GM23338 (cell line): ENCODE data around the gene BHLHE41. TPM values are rescaled to one million over a fixed set of nuclear protein-coding genes. Genes with fewer than 3 reads are reported as not detected.
A peak's percentile ranks its signal among the peaks of the same experiment; 100 is the strongest.

Experiments used
- ATAC-seq: fragments of 200-7000 bp; cut with Tn5 transposase; 3 replicates; pipeline ENCODE4 v1.9.1; 2020
- DNase-seq: peaks from one replicate; pipeline ENCODE4 v3.0.0-alpha.2; 2015; ENCODE audit warnings: low spot score
- H2AFZ ChIP-seq: fragments of 200-600 bp; sonication (generic); 2 replicates; pipeline ENCODE4 v1.8.0; 2016; ENCODE audit warnings: antibody characterized with exemption, mild to moderate bottlenecking, moderate library complexity
- H3F3A ChIP-seq: fragments of 200-600 bp; sonication (generic); replicated peaks from 2 replicates; pipeline ENCODE4 v1.8.0; 2017; ENCODE audit warnings: antibody characterized with exemption, mixed run types, low read depth
- H3K27ac ChIP-seq: fragments of 200-600 bp; sonication (generic); 2 replicates; pipeline ENCODE4 v1.6.1; 2016; ENCODE audit warnings: low read depth
- H3K27me3 ChIP-seq: fragments of 200-600 bp; sonication (generic); 2 replicates; pipeline ENCODE4 v1.8.0; 2016; ENCODE audit warnings: mild to moderate bottlenecking, mixed run types, moderate library complexity; ENCODE audit not compliant: insufficient read depth
- H3K36me3 ChIP-seq: fragments of 200-600 bp; sonication (generic); 2 replicates; pipeline ENCODE4 v1.8.0; 2016; ENCODE audit warnings: mild to moderate bottlenecking; ENCODE audit not compliant: insufficient read depth
- H3K4me1 ChIP-seq: fragments of 200-600 bp; sonication (generic); 2 replicates; pipeline ENCODE4 v1.8.0; 2016; ENCODE audit warnings: mild to moderate bottlenecking, moderate library complexity; ENCODE audit not compliant: insufficient read depth
- H3K4me2 ChIP-seq: fragments of 200-600 bp; sonication (generic); 2 replicates; pipeline ENCODE4 v1.7.1; 2017; ENCODE audit warnings: mixed run types
- H3K4me3 ChIP-seq: fragments of 200-600 bp; sonication (generic); 2 replicates; pipeline ENCODE4 v1.6.1; 2016; ENCODE audit warnings: mixed run types
- H3K79me2 ChIP-seq: fragments of 200-600 bp; sonication (generic); replicated peaks from 2 replicates; pipeline ENCODE4 v1.8.0; 2017; ENCODE audit warnings: mild to moderate bottlenecking; ENCODE audit not compliant: insufficient read depth
- H3K9me2 ChIP-seq: fragments of 200-600 bp; sonication (generic); 2 replicates; pipeline ENCODE4 v1.8.0; 2017; ENCODE audit not compliant: insufficient read depth
- H4K20me1 ChIP-seq: fragments of 200-600 bp; sonication (generic); replicated peaks from 2 replicates; pipeline ENCODE4 v1.8.0; 2017; ENCODE audit warnings: mild to moderate bottlenecking; ENCODE audit not compliant: insufficient read depth
- H3K27ac Mint-ChIP-seq: 2 replicates; pipeline ENCODE4 v1.8.0; 2020; ENCODE audit warnings: inconsistent platforms, mild to moderate bottlenecking, moderate library complexity, mixed read lengths
- H3K27me3 Mint-ChIP-seq: 3 replicates; pipeline ENCODE4 v1.8.0; 2022; ENCODE audit warnings: low read depth, mild to moderate bottlenecking, moderate library complexity, mixed read lengths, inconsistent platforms; ENCODE audit not compliant: insufficient read depth, poor library complexity
- H3K36me3 Mint-ChIP-seq: 3 replicates; pipeline ENCODE4 v1.8.0; 2021; ENCODE audit warnings: low read depth, mild to moderate bottlenecking, inconsistent platforms, moderate library complexity, mixed read lengths
- H3K4me1 Mint-ChIP-seq: 3 replicates; pipeline ENCODE4 v1.8.0; 2020; ENCODE audit warnings: mild to moderate bottlenecking, inconsistent platforms, mixed read lengths
- H3K4me3 Mint-ChIP-seq: 3 replicates; pipeline ENCODE4 v1.8.0; 2021; ENCODE audit warnings: moderate library complexity, mild to moderate bottlenecking, inconsistent platforms, mixed read lengths
- H3K9me3 Mint-ChIP-seq: 3 replicates; pipeline ENCODE4 v1.8.0; 2020; ENCODE audit warnings: moderate library complexity, mild to moderate bottlenecking, inconsistent platforms, mixed read lengths
- CREB1 ChIP-seq: fragments of 250-450 bp; sonication (Bioruptor Pico); IDR thresholded peaks from 2 replicates; pipeline ENCODE4 v1.5.0; 2020; ENCODE audit warnings: low read depth, mild to moderate bottlenecking, moderate library complexity
- ETS1 ChIP-seq: IDR thresholded peaks from 2 replicates; pipeline ENCODE4 v1.6.1; 2016; ENCODE audit warnings: antibody characterized with exemption
- EZH2 ChIP-seq: fragments of 200-600 bp; sonication (generic); IDR thresholded peaks from one replicate; pipeline ENCODE4 v1.8.0; 2017; ENCODE audit warnings: antibody characterized with exemption, mild to moderate bottlenecking, low read depth; ENCODE audit not compliant: unreplicated experiment
- EZH2phosphoT487 ChIP-seq: fragments of 200-600 bp; sonication (generic); IDR thresholded peaks from one replicate; pipeline ENCODE4 v1.8.1; 2018; ENCODE audit warnings: antibody characterized with exemption; ENCODE audit not compliant: unreplicated experiment
- JUNB ChIP-seq: IDR thresholded peaks from one replicate; pipeline ENCODE4 v1.6.1; 2016; ENCODE audit warnings: antibody characterized with exemption; ENCODE audit not compliant: unreplicated experiment
- POLR2AphosphoS5 ChIP-seq: IDR thresholded peaks from 2 replicates; pipeline ENCODE4 v1.6.1; 2016; ENCODE audit warnings: antibody characterized with exemption, low read depth
- STAT1 ChIP-seq: IDR thresholded peaks from one replicate; pipeline ENCODE4 v1.6.1; 2016; ENCODE audit warnings: antibody characterized with exemption; ENCODE audit not compliant: unreplicated experiment
- ZNF114 ChIP-seq: fragments of 250-450 bp; sonication (Bioruptor Pico); IDR thresholded peaks from 2 replicates; pipeline ENCODE4 v1.5.0; 2020; ENCODE audit warnings: mild to moderate bottlenecking, moderate library complexity
- ZNF462 ChIP-seq: fragments of 250-450 bp; sonication (Bioruptor Pico); IDR thresholded peaks from 2 replicates; pipeline ENCODE4 v1.5.0; 2020; ENCODE audit warnings: mild to moderate bottlenecking, moderate library complexity
- polyA plus RNA-seq: library from polyadenylated mRNA; unstranded; fragments of >200 nt; fragmentation: Nextera tagmentation; extraction: Ambion mirVana; gene quantifications from 2 replicates; pipeline ENCODE4 v1.2.1, GENCODE V29; 2016
- total RNA-seq: library from RNA; depleted of rRNA; stranded (reverse); fragments of >200 nt; shearing (Covaris generic); gene quantifications from 2 replicates; pipeline ENCODE4 v1.2.3, GENCODE V29; 2014
- TF ChIP-seq, protein P1 (sequence below), 2 experiments: fragments of 200-600 bp in 1 of 2; sonication (generic) in 1 of 2; conservative IDR thresholded peaks; 2 replicates each; pipeline versions ENCODE4 v1.5.1 to v1.6.1; 2016 to 2017; ENCODE audit warnings: antibody characterized with exemption in 2 of 2, low read depth in 2 of 2, mild to moderate bottlenecking in 2 of 2, moderate library complexity in 1 of 2

BHLHE41 gene
- total and polyA plus RNA-seq, 2 experiments from 2014 or later = 1.6 to 2.9 TPM

- DNase-seq = peak; percentile 67
- no peak overlapping the region for H3K27ac Mint-ChIP-seq
- no peaks in the 10 kb centered on the region for H3K36me3 Mint-ChIP-seq
- peak; percentile 94 for ATAC-seq
- TF ChIP-seq, protein P1, sequence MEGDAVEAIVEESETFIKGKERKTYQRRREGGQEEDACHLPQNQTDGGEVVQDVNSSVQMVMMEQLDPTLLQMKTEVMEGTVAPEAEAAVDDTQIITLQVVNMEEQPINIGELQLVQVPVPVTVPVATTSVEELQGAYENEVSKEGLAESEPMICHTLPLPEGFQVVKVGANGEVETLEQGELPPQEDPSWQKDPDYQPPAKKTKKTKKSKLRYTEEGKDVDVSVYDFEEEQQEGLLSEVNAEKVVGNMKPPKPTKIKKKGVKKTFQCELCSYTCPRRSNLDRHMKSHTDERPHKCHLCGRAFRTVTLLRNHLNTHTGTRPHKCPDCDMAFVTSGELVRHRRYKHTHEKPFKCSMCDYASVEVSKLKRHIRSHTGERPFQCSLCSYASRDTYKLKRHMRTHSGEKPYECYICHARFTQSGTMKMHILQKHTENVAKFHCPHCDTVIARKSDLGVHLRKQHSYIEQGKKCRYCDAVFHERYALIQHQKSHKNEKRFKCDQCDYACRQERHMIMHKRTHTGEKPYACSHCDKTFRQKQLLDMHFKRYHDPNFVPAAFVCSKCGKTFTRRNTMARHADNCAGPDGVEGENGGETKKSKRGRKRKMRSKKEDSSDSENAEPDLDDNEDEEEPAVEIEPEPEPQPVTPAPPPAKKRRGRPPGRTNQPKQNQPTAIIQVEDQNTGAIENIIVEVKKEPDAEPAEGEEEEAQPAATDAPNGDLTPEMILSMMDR (conservative IDR thresholded peaks at IDR 0.05; ENCODE audit: low read depth in 2 of 2) = peak; percentile 54 to 78
- TF ChIP-seq EZH2 = no peak
- TF ChIP-seq CREB1 (CRISPR knock-in tag) = no peak
- H3K9me3 Mint-ChIP-seq = no peaks in the 10 kb centered on the region
- no peak overlapping the region for H3K4me3 ChIP-seq
- H3K4me3 Mint-ChIP-seq = no peak overlapping the region
- H3K27me3 ChIP-seq = no peaks in the 10 kb centered on the region
- peaks cover 10% of the 10 kb centered on the region for H3K4me1 Mint-ChIP-seq
- H3F3A ChIP-seq = no peaks in the 10 kb centered on the region
- no peak overlapping the region for H2AFZ ChIP-seq
- no peak overlapping the region for H3K4me2 ChIP-seq
- H3K9me2 ChIP-seq = no peaks in the 10 kb centered on the region
- H3K79me2 ChIP-seq = no peaks in the 10 kb centered on the region
- peaks cover 6% of the 10 kb centered on the region; the same call in 1 of the 2 replicates for H3K4me1 ChIP-seq
- H3K36me3 ChIP-seq = no peaks in the 10 kb centered on the region
- no peaks in the 10 kb centered on the region for H4K20me1 ChIP-seq
- peaks cover 3% of the 10 kb centered on the region for H3K27me3 Mint-ChIP-seq
- H3K27ac ChIP-seq = no peak overlapping the region
Measured at GRCh38 chr12:26091822-26092221, 33.0 kb downstream of the BHLHE41 start.

GRCh38 chr12:26090836-26091510 lies 33.9 kb downstream of the BHLHE41 start:
- Histone ChIP-seq H3K4me2 (no peak overlapping the region), H3K79me2 (no peaks in the 10 kb centered on the region), H3F3A (no peaks in the 10 kb centered on the region), H2AFZ (no peak overlapping the region), H4K20me1 (no peaks in the 10 kb centered on the region), H3K27ac (no peak overlapping the region), H3K36me3 (no peaks in the 10 kb centered on the region), H3K4me3 (no peak overlapping the region), H3K27me3 (no peaks in the 10 kb centered on the region), H3K9me2 (no peaks in the 10 kb centered on the region), H3K4me1 (peaks cover 6% of the 10 kb centered on the region; the same call in 1 of the 2 replicates)
- Mint-ChIP-seq H3K27ac (no peak overlapping the region), H3K36me3 (no peaks in the 10 kb centered on the region), H3K9me3 (no peaks in the 10 kb centered on the region), H3K4me3 (no peak overlapping the region), H3K4me1 (peaks cover 10% of the 10 kb centered on the region), H3K27me3 (peaks cover 3% of the 10 kb centered on the region)
- TF ChIP-seq EZH2phosphoT487 (no peak), STAT1 (no peak), JUNB (no peak), POLR2AphosphoS5 (no peak), EZH2 (no peak), ZNF462 (CRISPR knock-in tag) (no peak), ZNF114 (CRISPR knock-in tag) (no peak), ETS1 (no peak)
- TF ChIP-seq, protein P1 (conservative IDR thresholded peaks at IDR 0.05; ENCODE audit: low read depth in 2 of 2) = no peak
- DNase-seq (no peak), ATAC-seq (no peak)
